Neural cell (in vitro differentiated cells): ENCODE data around the gene GLT8D2. TPM values are rescaled to one million over a fixed set of nuclear protein-coding genes. Genes with fewer than 3 reads are reported as not detected.

Experiments
- H2AFZ ChIP-seq: fragments of 200-600, 300-800 bp; sonication (generic), shearing (Covaris generic); 2 replicates; pipeline ENCODE4 v1.6.0; 2014; ENCODE audit warnings: low read depth, mild to moderate bottlenecking, antibody characterized with exemption, low read length, moderate library complexity
- H3F3A ChIP-seq: fragments of 200-600 bp; shearing (Covaris generic); 2 replicates; pipeline ENCODE4 v1.6.1; 2016; ENCODE audit warnings: mild to moderate bottlenecking, moderate library complexity, mixed read lengths, antibody characterized with exemption, low read length; ENCODE audit not compliant: insufficient read depth, poor library complexity, severe bottlenecking
- H3K27ac ChIP-seq: fragments of 200-600, 300-800 bp; sonication (generic), shearing (Covaris generic); 2 replicates; pipeline ENCODE4 v1.5.1; 2014; ENCODE audit warnings: mild to moderate bottlenecking, low read length, moderate library complexity
- H3K27me3 ChIP-seq: fragments of 300-800, 200-600 bp; sonication (generic), shearing (Covaris generic); 2 replicates; pipeline ENCODE4 v1.6.0; 2014; ENCODE audit warnings: mild to moderate bottlenecking, low read depth, low read length, moderate library complexity; ENCODE audit not compliant: insufficient read depth
- H3K36me3 ChIP-seq: fragments of 300-800, 200-600 bp; sonication (generic), shearing (Covaris generic); 2 replicates; pipeline ENCODE4 v1.5.1; 2014; ENCODE audit warnings: mild to moderate bottlenecking, antibody characterized with exemption, low read length, moderate library complexity; ENCODE audit not compliant: insufficient read depth
- H3K4me2 ChIP-seq: fragments of 300-800, 200-600 bp; sonication (generic), shearing (Covaris generic); 2 replicates; pipeline ENCODE4 v1.6.0; 2014; ENCODE audit warnings: mild to moderate bottlenecking, low read length
- H3K4me3 ChIP-seq: fragments of 300-800, 200-600 bp; sonication (generic), shearing (Covaris generic); 2 replicates; pipeline ENCODE4 v1.5.1; 2014; ENCODE audit warnings: mild to moderate bottlenecking, low read length, moderate library complexity
- H3K79me2 ChIP-seq: fragments of 200-600 bp; shearing (Covaris generic); replicated peaks from 2 replicates; pipeline ENCODE4 v1.6.0; 2014; ENCODE audit warnings: mild to moderate bottlenecking, low read length, moderate library complexity; ENCODE audit not compliant: insufficient read depth
- H3K9ac ChIP-seq: fragments of 300-800, 200-600 bp; sonication (generic), shearing (Covaris generic); 2 replicates; pipeline ENCODE4 v1.6.1; 2016; ENCODE audit warnings: mild to moderate bottlenecking, low read length, mixed read lengths
- H3K9me2 ChIP-seq: fragments of 200-600 bp; shearing (Covaris generic); 2 replicates; pipeline ENCODE4 v1.6.1; 2016; ENCODE audit warnings: mild to moderate bottlenecking, low read length, mixed read lengths; ENCODE audit not compliant: insufficient read depth
- H3K9me3 ChIP-seq: fragments of 200-600, 300-800 bp; sonication (generic), shearing (Covaris generic); 2 replicates; pipeline ENCODE4 v1.6.1; 2016; ENCODE audit warnings: mild to moderate bottlenecking, mixed run types, low read length, moderate library complexity, mixed read lengths
- H4K20me1 ChIP-seq: fragments of 200-600 bp; shearing (Covaris generic); 2 replicates; pipeline ENCODE4 v1.6.1; 2016; ENCODE audit warnings: mild to moderate bottlenecking, mixed run types; ENCODE audit not compliant: insufficient read depth
- CTCF ChIP-seq: fragments of 450-650 bp; IDR thresholded peaks from 2 replicates; pipeline ENCODE4 v1.5.1; 2014; ENCODE audit warnings: antibody characterized with exemption, mild to moderate bottlenecking, moderate library complexity; ENCODE audit not compliant: poor library complexity, severe bottlenecking
- EP300 ChIP-seq: fragments of 450-650 bp; conservative IDR thresholded peaks from 2 replicates; pipeline ENCODE4 v1.6.1; 2014; ENCODE audit warnings: antibody characterized with exemption, mild to moderate bottlenecking, moderate library complexity; ENCODE audit not compliant: poor library complexity, severe bottlenecking
- EZH2 ChIP-seq: fragments of 200-600, 300-800 bp; shearing (Covaris generic), sonication (generic); IDR thresholded peaks from 2 replicates; pipeline ENCODE4 v1.6.1; 2014; ENCODE audit warnings: antibody characterized with exemption, low read length, borderline replicate concordance, mild to moderate bottlenecking; ENCODE audit not compliant: insufficient read depth, poor library complexity, severe bottlenecking
- MXI1 ChIP-seq: fragments of 450-650 bp; conservative IDR thresholded peaks from 2 replicates; pipeline ENCODE4 v1.6.1; 2014; ENCODE audit warnings: antibody characterized with exemption, mild to moderate bottlenecking; ENCODE audit not compliant: poor library complexity, severe bottlenecking
- POLR2AphosphoS5 ChIP-seq: IDR thresholded peaks from 2 replicates; pipeline ENCODE4 v1.6.1; 2012
- RAD21 ChIP-seq: fragments of 450-650 bp; conservative IDR thresholded peaks from 2 replicates; pipeline ENCODE4 v1.6.1; 2014; ENCODE audit warnings: antibody characterized with exemption, mild to moderate bottlenecking, moderate library complexity
- REST ChIP-seq: IDR thresholded peaks from 2 replicates; pipeline ENCODE4 v1.6.1; 2012; ENCODE audit warnings: borderline replicate concordance
- SMC3 ChIP-seq: fragments of 450-650 bp; conservative IDR thresholded peaks from 2 replicates; pipeline ENCODE4 v1.6.1; 2014; ENCODE audit warnings: antibody characterized with exemption, mild to moderate bottlenecking, moderate library complexity; ENCODE audit not compliant: poor library complexity
- TAF1 ChIP-seq: IDR thresholded peaks from 2 replicates; pipeline ENCODE4 v1.6.1; 2012; ENCODE audit warnings: low read depth
- polyA plus RNA-seq: library from polyadenylated mRNA; depleted of rRNA; stranded (reverse); fragments of >200 nt; gene quantifications from 2 replicates; pipeline ENCODE4 v1.2.3, GENCODE V29; 2014

The GLT8D2 gene
- polyA plus RNA-seq, 1 donor from 2014 or later, result 8.3 TPM

GRCh38 chr12:103948746-103949406 is 101.1 kb downstream of the GLT8D2 start:
- no peak for TF ChIP-seq CTCF
- no peak for TF ChIP-seq MXI1
- no peak for TF ChIP-seq EZH2
- no peak for TF ChIP-seq TAF1
- TF ChIP-seq POLR2AphosphoS5, result no peak
- no peak for TF ChIP-seq SMC3
- H3K9me2 ChIP-seq, result no peaks in the 10 kb centered on the region
- H3K9ac ChIP-seq, result no peak overlapping the region
- no peak overlapping the region for H3K27ac ChIP-seq
- peaks cover 17% of the 10 kb centered on the region for H3K36me3 ChIP-seq
- H3K9me3 ChIP-seq, result no peaks in the 10 kb centered on the region
- no peaks in the 10 kb centered on the region for H3K27me3 ChIP-seq
- no peaks in the 10 kb centered on the region for H3F3A ChIP-seq
- no peaks in the 10 kb centered on the region for H4K20me1 ChIP-seq
- no peak overlapping the region for H3K4me2 ChIP-seq
- no peak overlapping the region for H2AFZ ChIP-seq
- H3K79me2 ChIP-seq, result no peaks in the 10 kb centered on the region
- H3K4me3 ChIP-seq, result no peak overlapping the region

- Histone ChIP-seq H3K9ac (no peak overlapping the region), H3K36me3 (peaks cover 17% of the 10 kb centered on the region), H4K20me1 (no peaks in the 10 kb centered on the region), H3K4me3 (no peak overlapping the region), H3K27me3 (no peaks in the 10 kb centered on the region), H3F3A (no peaks in the 10 kb centered on the region), H3K27ac (no peak overlapping the region), H3K9me3 (no peaks in the 10 kb centered on the region), H3K79me2 (no peaks in the 10 kb centered on the region), H3K9me2 (no peaks in the 10 kb centered on the region), H3K4me2 (no peak overlapping the region), H2AFZ (no peak overlapping the region)
- TF ChIP-seq MXI1, result no peak
- TF ChIP-seq RAD21, result no peak
- no peak for TF ChIP-seq EZH2
- TF ChIP-seq SMC3, result no peak
- TF ChIP-seq POLR2AphosphoS5, result no peak
- no peak for TF ChIP-seq REST
- no peak for TF ChIP-seq CTCF
- no peak for TF ChIP-seq TAF1
- TF ChIP-seq EP300, result no peak
Measured at GRCh38 chr12:103947871-103948555, 102.0 kb downstream of the GLT8D2 start.
